ENCODE results near the gene LIMS3. TPM values are rescaled to one million over a fixed set of nuclear protein-coding genes. Genes with fewer than 3 reads are reported as not detected.
"Not testable (repeated sequence)": the region's sequence is repeated elsewhere in the genome, so short reads cannot be mapped to it uniquely, and the experiment has no call there.

The LIMS3 gene, protein sequence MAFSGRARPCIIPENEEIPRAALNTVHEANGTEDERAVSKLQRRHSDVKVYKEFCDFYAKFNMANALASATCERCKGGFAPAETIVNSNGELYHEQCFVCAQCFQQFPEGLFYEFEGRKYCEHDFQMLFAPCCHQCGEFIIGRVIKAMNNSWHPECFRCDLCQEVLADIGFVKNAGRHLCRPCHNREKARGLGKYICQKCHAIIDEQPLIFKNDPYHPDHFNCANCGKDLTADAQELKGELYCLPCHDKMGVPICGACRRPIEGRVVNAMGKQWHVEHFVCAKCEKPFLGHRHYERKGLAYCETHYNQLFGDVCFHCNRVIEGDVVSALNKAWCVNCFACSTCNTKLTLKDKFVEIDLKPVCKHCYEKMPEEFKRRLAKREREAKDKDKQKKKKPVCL
- total RNA-seq (1 to 10 TPM in 2 of 5 donors, not detected in 3; 2.6 to 3.6 TPM), polyA plus RNA-seq (1 to 10 TPM in 2 of 3 donors, under 1 TPM in 1; 0.50 to 2.7 (median 2.1) TPM)
- long read RNA-seq, donor 1, result 0 reads
- long read RNA-seq, donor 2, result 0 reads
- long read RNA-seq, donor 3, result 0 reads
- long read RNA-seq, donor 4, result 0 reads
- long read RNA-seq, donor 5, result 0 reads
- long read RNA-seq, donor 6, result 0 reads
- long read RNA-seq, donor 7, partial matches to known transcripts, result 0 of 1 reads
- long read RNA-seq, donor 7, other reads (novel, unspliced or antisense), result 0 of 1 reads
- long read RNA-seq, donor 8, result 0 reads
- long read RNA-seq, donor 9, result 0 reads
- long read RNA-seq, donor 10, partial matches to known transcripts, result 0 of 1 reads
- long read RNA-seq, donor 10, other reads (novel, unspliced or antisense), result 0 of 1 reads

DNA sequence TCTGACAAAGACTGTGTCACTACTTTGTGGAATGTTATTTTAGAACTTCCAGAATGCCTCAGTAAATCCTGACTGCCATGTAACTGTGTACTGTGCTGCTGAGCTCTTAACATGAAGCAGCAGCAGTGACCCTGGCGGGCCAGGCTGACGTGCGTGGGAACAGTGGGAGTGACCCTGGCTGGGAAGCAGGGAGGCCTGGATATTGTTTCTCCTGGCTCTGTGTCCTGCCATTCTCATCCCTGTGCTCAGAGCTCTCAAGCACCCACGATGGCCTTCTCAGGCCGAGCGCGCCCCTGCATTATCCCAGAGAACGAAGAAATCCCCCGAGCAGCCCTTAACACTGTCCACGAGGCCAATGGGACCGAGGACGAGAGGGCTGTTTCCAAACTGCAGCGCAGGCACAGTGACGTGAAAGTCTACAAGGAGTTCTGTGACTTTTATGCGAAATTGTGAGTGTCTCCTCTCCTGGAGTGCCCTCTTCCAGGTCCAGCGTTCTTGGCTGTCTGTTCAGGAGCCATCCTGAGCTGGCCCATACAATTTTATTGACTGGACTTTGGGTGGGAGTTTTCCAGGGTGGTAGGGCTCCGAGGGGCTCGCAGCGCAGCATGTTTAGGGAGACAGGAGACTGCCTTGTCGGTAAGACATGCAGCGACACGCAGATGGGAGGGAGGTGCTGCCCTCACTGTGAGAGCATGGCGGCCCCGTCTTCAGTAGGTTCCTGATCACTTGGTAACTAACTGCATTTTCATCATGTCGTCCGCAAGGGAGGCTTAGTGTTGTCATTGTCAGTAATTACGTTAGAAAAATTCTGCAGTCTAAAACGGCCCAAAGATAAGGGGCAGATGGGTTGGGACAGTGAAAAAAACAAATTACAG, at the start of gene LIMS3:
TSS of gene LIMS3 (plus strand) at position 227 of the 875 bp plus-strand sequence. CDS start at position 268, 41 bp downstream.
- H3K27me3 ChIP-seq; H3K9me3 ChIP-seq; intact Hi-C loops (cut with DNase I; ENCODE audit: low total_unique reads); H3K4me3 ChIP-seq; H3K27ac ChIP-seq; H3K36me3 ChIP-seq; H3K4me1 ChIP-seq; DNase-seq: not testable (repeated sequence)
- WGBS, 5 donors, result no CpG with 5 or more reads among the region's 28 CpGs

- intact Hi-C loops (cut with DNase I; ENCODE audit: low total_unique reads); H3K9me3 ChIP-seq; DNase-seq; H3K27ac ChIP-seq; H3K4me1 ChIP-seq; H3K4me3 ChIP-seq; H3K27me3 ChIP-seq; H3K36me3 ChIP-seq: not testable (repeated sequence)
- WGBS, 5 donors, result no CpG with 5 or more reads among the region's 8 CpGs
Observed at GRCh38 chr2:109871129-109871751, 27.2 kb upstream of the LIMS3 start.

DNA sequence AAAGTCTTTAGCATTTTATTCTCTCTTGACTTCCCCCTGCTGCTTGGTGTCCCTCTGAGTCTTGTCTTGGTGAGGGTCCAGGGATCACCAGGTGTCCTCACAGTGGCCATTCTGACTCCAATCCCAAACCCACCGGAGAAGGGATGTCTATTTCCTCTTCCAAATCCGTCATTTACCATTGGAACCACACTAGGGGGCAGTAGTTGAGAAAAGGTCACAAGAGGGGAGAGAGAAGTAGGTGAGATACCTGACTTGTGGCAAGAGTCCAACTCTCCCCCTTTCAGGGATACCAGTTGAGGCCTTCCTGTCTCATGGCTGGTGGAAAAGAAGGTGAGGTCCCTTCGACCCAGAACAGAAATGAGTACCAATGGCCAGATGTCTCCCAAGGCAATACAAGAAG, 21.9 kb upstream of the LIMS3 start:
- intact Hi-C loops (cut with DNase I; ENCODE audit: low total_unique reads); DNase-seq; H3K9me3 ChIP-seq; H3K4me1 ChIP-seq; H3K4me3 ChIP-seq; H3K36me3 ChIP-seq; H3K27ac ChIP-seq; H3K27me3 ChIP-seq: not testable (repeated sequence)
- no CpG with 5 or more reads among the region's 3 CpGs for WGBS, 5 donors

GRCh38 chr2:109882112-109882511, 16.4 kb upstream of the LIMS3 start:
- H3K4me3 ChIP-seq; intact Hi-C loops (cut with DNase I; ENCODE audit: low total_unique reads); H3K36me3 ChIP-seq; DNase-seq; H3K4me1 ChIP-seq; H3K9me3 ChIP-seq; H3K27me3 ChIP-seq; H3K27ac ChIP-seq: not testable (repeated sequence)
- no CpG with 5 or more reads among the region's 1 CpG for WGBS, 5 donors

DNA sequence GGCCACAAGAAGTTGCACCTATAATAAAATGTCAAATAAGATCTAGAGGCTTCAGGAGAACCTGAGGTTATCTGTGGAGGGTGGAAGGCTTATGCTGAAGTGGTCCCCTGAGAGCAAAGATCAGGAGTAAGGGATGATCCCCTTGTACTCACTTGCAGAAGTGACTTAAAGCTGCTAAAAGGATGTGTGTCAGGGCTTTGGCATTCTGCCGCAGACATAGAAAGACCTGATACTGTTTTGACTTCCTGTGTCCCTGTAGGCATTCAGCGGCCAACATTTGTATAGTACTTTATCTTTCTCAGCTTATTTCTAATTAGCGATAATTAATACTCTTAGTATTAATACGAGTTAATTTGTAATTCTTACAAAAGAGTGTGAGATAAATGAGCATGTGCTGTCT, 10.1 kb upstream of the LIMS3 start:
- H3K9me3 ChIP-seq; H3K4me3 ChIP-seq; H3K27ac ChIP-seq; H3K4me1 ChIP-seq; H3K36me3 ChIP-seq; intact Hi-C loops (cut with DNase I; ENCODE audit: low total_unique reads); DNase-seq; H3K27me3 ChIP-seq: not testable (repeated sequence)
- no CpG with 5 or more reads among the region's 4 CpGs for WGBS, 5 donors

DNA sequence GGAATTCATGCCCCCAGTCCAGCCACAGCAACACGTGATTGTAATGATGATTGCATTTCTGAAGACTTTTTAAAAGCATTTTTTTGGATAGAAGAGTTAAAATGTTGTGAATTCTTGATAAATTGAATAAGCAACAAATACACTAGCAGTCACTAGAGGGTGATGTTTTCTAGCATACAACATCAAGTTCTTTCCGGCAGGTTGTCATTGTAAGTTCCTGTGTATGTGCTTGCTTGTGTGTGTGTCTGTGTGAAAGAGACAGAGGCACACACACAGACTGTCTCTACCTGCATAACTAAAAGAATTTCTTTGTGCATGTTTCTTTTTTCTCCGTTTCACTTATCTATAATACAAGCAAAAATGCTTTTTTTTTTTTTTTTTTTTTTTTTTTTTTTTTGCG, 8.6 kb upstream of the LIMS3 start:
- intact Hi-C loops (cut with DNase I; ENCODE audit: low total_unique reads); H3K9me3 ChIP-seq; H3K27me3 ChIP-seq; H3K27ac ChIP-seq; H3K4me3 ChIP-seq; H3K36me3 ChIP-seq; H3K4me1 ChIP-seq; DNase-seq: not testable (repeated sequence)
- no CpG with 5 or more reads among the region's 4 CpGs for WGBS, 5 donors

DNA sequence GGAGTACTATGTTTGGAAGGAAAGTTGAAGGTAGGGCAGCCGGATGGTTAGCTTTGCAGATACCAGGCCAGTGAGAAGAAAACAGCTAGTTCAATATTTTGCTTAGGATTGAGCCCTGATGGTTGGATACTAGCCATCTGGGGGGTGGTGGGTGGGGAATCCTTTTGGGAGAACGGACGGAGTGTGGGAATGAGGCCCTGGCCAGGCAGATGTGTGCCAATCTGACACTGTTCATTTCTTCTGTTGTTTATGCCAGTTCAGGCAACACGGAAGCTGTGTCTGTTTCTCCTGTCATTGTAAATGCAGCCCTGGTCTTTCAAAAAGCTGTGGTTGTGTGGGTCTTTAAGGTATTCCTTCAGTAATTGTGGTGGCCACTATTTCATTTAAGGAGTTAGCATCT, 7.5 kb upstream of the LIMS3 start:
- H3K36me3 ChIP-seq; H3K4me1 ChIP-seq; intact Hi-C loops (cut with DNase I; ENCODE audit: low total_unique reads); DNase-seq; H3K9me3 ChIP-seq; H3K4me3 ChIP-seq; H3K27me3 ChIP-seq; H3K27ac ChIP-seq: not testable (repeated sequence)
- WGBS, 5 donors, result no CpG with 5 or more reads among the region's 4 CpGs

DNA sequence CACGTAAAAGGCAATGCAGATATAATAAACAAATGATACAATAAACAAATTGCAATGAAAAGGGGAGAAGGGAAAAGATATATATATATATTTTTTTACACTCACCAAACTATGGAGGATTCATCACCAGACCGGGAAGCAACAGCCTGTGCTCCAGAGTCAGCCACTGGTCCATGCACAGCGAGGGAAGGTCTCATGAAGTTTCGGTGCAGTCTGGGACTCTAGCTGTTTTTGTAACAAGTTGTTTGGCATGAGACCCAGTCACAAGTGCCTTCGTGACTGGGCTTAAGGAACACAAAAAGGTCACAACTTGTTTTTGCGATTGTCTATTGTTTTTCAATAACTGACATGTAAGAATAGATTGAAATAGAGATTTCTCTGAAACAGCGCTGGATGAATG, 4.8 kb upstream of the LIMS3 start:
- H3K36me3 ChIP-seq; H3K4me1 ChIP-seq; H3K4me3 ChIP-seq; H3K27me3 ChIP-seq; DNase-seq; intact Hi-C loops (cut with DNase I; ENCODE audit: low total_unique reads); H3K9me3 ChIP-seq; H3K27ac ChIP-seq: not testable (repeated sequence)
- WGBS, 5 donors, result no CpG with 5 or more reads among the region's 7 CpGs

GRCh38 chr2:109894141-109894540, 4.3 kb upstream of the LIMS3 start:
- H3K27ac ChIP-seq; H3K9me3 ChIP-seq; intact Hi-C loops (cut with DNase I; ENCODE audit: low total_unique reads); H3K4me1 ChIP-seq; H3K27me3 ChIP-seq; H3K4me3 ChIP-seq; H3K36me3 ChIP-seq; DNase-seq: not testable (repeated sequence)
- WGBS, 5 donors, result no CpG with 5 or more reads among the region's 6 CpGs

GRCh38 chr2:109895090-109895869, 3.2 kb upstream of the LIMS3 start:
- intact Hi-C loops (cut with DNase I; ENCODE audit: low total_unique reads); H3K27ac ChIP-seq; H3K36me3 ChIP-seq; H3K4me3 ChIP-seq; H3K4me1 ChIP-seq; H3K27me3 ChIP-seq; DNase-seq; H3K9me3 ChIP-seq: not testable (repeated sequence)
- no CpG with 5 or more reads among the region's 3 CpGs for WGBS, 5 donors

- intact Hi-C loops (cut with DNase I; ENCODE audit: low total_unique reads); H3K36me3 ChIP-seq; H3K4me1 ChIP-seq; H3K4me3 ChIP-seq; DNase-seq; H3K27ac ChIP-seq; H3K27me3 ChIP-seq; H3K9me3 ChIP-seq: not testable (repeated sequence)
- no CpG with 5 or more reads among the region's 4 CpGs for WGBS, 5 donors
Observed at GRCh38 chr2:109896212-109896611, 2.3 kb upstream of the LIMS3 start.

Measured in stomach (tissue), 19 donors.